AG09319 (cell line): ENCODE measurements around the gene CCL20.
"Not testable (repeated sequence)": the region's sequence is repeated elsewhere in the genome, so short reads cannot be mapped to it uniquely, and the experiment has no call there.

Experiments
- DNase-seq: peaks from one replicate; pipeline ENCODE4 v3.0.0-alpha.2; 2010; ENCODE audit warnings: low read depth; ENCODE audit errors: extremely low read depth
- CTCF ChIP-seq: IDR thresholded peaks from 2 replicates; pipeline ENCODE4 v1.5.1; 2011; ENCODE audit warnings: low read depth, mild to moderate bottlenecking, inconsistent platforms, low read length, moderate library complexity

The CCL20 gene

GRCh38 chr2:227785293-227785692, 28.3 kb upstream of the CCL20 start:
- no peak for TF ChIP-seq CTCF
- DNase-seq = no peak

- DNase-seq = no peak
- no peak for TF ChIP-seq CTCF
These were observed 25.1 kb upstream of the CCL20 start for GRCh38 chr2:227788561-227789018.

- no peak for DNase-seq
- TF ChIP-seq CTCF = no peak
These were observed 23.8 kb upstream of the CCL20 start for GRCh38 chr2:227789803-227790202.

GRCh38 chr2:227793148-227793712, 20.4 kb upstream of the CCL20 start:
- no peak for DNase-seq
- no peak for TF ChIP-seq CTCF

GRCh38 chr2:227796045-227796711, 17.5 kb upstream of the CCL20 start:
- DNase-seq = no peak
- no peak for TF ChIP-seq CTCF

- not testable (repeated sequence) for DNase-seq
These were observed 16.9 kb upstream of the CCL20 start for GRCh38 chr2:227796768-227797167.

GRCh38 chr2:227799202-227799601, 14.4 kb upstream of the CCL20 start:
- TF ChIP-seq CTCF = no peak
- DNase-seq = no peak

GRCh38 chr2:227802882-227803281, 10.8 kb upstream of the CCL20 start:
- no peak for DNase-seq
- no peak for TF ChIP-seq CTCF
